HAP-1 (cell line): ENCODE measurements around the gene LIN52.

ENCODE experiments used
- DNase-seq, 2 experiments: peaks; one replicate each; pipeline ENCODE4 v3.0.0-alpha.2; 2016 to 2020; ENCODE audit warnings: low spot score in 2 of 2
- H3K27me3 ChIP-seq: fragments of 250-450 bp; sonication (Bioruptor Pico); 2 replicates; pipeline ENCODE4 v1.5.1; 2020; ENCODE audit warnings: low read depth, mild to moderate bottlenecking, moderate library complexity
- H3K36me3 ChIP-seq: fragments of 250-450 bp; sonication (Bioruptor Pico); replicated peaks from 2 replicates; pipeline ENCODE4 v1.5.1; 2020; ENCODE audit warnings: mild to moderate bottlenecking
- H3K4me1 ChIP-seq: fragments of 250-450 bp; sonication (Bioruptor Pico); 2 replicates; pipeline ENCODE4 v1.5.1; 2020; ENCODE audit warnings: mild to moderate bottlenecking
- H3K4me3 ChIP-seq: fragments of 250-450 bp; sonication (Bioruptor Pico); 2 replicates; pipeline ENCODE4 v1.5.1; 2020; ENCODE audit warnings: mild to moderate bottlenecking, moderate library complexity
- H3K9me3 ChIP-seq: fragments of 250-450 bp; sonication (Bioruptor Pico); 2 replicates; pipeline ENCODE4 v1.5.1; 2020; ENCODE audit warnings: mild to moderate bottlenecking, moderate library complexity
- in situ Hi-C: fragments of 300-500 bp; cut with MboI; formaldehyde crosslinking; loops from 3 replicates; pipeline ENCODE4 v1.14.3; 2020; ENCODE audit warnings: low sequenced_read_pairs, inconsistent platforms, mixed read lengths

LIN52 gene

GRCh38 chr14:74239848-74240793, 155.4 kb downstream of the LIN52 start:
- Histone ChIP-seq H3K9me3 (no peaks in the 10 kb centered on the region), H3K36me3 (no peaks in the 10 kb centered on the region), H3K4me3 (no peak overlapping the region), H3K4me1 (no peaks in the 10 kb centered on the region), H3K27me3 (peaks cover 71% of the 10 kb centered on the region)
- no peak for DNase-seq
- in situ Hi-C loops: no loop called here

- peaks cover 71% of the 10 kb centered on the region for H3K27me3 ChIP-seq
- DNase-seq: no peak
- no peaks in the 10 kb centered on the region for H3K36me3 ChIP-seq
- in situ Hi-C loops: no loop called here
- no peak overlapping the region for H3K4me3 ChIP-seq
- H3K9me3 ChIP-seq: no peaks in the 10 kb centered on the region
- no peaks in the 10 kb centered on the region for H3K4me1 ChIP-seq
Observed at GRCh38 chr14:74240794-74241651, 156.3 kb downstream of the LIN52 start.

GRCh38 chr14:74241652-74242017, 156.9 kb downstream of the LIN52 start:
- no peaks in the 10 kb centered on the region for H3K36me3 ChIP-seq
- in situ Hi-C loops: no loop called here
- no peak for DNase-seq
- no peaks in the 10 kb centered on the region for H3K9me3 ChIP-seq
- H3K4me1 ChIP-seq: no peaks in the 10 kb centered on the region
- H3K27me3 ChIP-seq: peaks cover 71% of the 10 kb centered on the region
- no peak overlapping the region for H3K4me3 ChIP-seq

- peaks cover 71% of the 10 kb centered on the region for H3K27me3 ChIP-seq
- H3K36me3 ChIP-seq: no peaks in the 10 kb centered on the region
- DNase-seq: no peak
- in situ Hi-C loops: no loop called here
- no peaks in the 10 kb centered on the region for H3K4me1 ChIP-seq
- no peak overlapping the region for H3K4me3 ChIP-seq
- no peaks in the 10 kb centered on the region for H3K9me3 ChIP-seq
Observed at GRCh38 chr14:74242021-74242779, 157.4 kb downstream of the LIN52 start.

GRCh38 chr14:74242780-74243042, 158.0 kb downstream of the LIN52 start:
- no peaks in the 10 kb centered on the region for H3K36me3 ChIP-seq
- H3K4me3 ChIP-seq: no peak overlapping the region
- DNase-seq: no peak
- no peaks in the 10 kb centered on the region for H3K4me1 ChIP-seq
- peaks cover 67% of the 10 kb centered on the region for H3K27me3 ChIP-seq
- H3K9me3 ChIP-seq: no peaks in the 10 kb centered on the region
- in situ Hi-C loops: no loop called here

- in situ Hi-C loops: no loop called here
- Histone ChIP-seq H3K27me3 (peaks cover 63% of the 10 kb centered on the region), H3K4me1 (no peaks in the 10 kb centered on the region), H3K9me3 (no peaks in the 10 kb centered on the region), H3K4me3 (no peak overlapping the region), H3K36me3 (no peaks in the 10 kb centered on the region)
- DNase-seq: no peak
Observed at GRCh38 chr14:74243051-74243450, 158.3 kb downstream of the LIN52 start.

GRCh38 chr14:74244115-74244514, 159.4 kb downstream of the LIN52 start:
- in situ Hi-C loops: no loop called here
- DNase-seq: peak in 1 of 2 experiments; percentile 33
- Histone ChIP-seq H3K27me3 (peaks cover 53% of the 10 kb centered on the region), H3K4me1 (no peaks in the 10 kb centered on the region), H3K36me3 (no peaks in the 10 kb centered on the region), H3K4me3 (no peak overlapping the region), H3K9me3 (no peaks in the 10 kb centered on the region)

- H3K36me3 ChIP-seq: no peaks in the 10 kb centered on the region
- no peaks in the 10 kb centered on the region for H3K9me3 ChIP-seq
- H3K4me1 ChIP-seq: no peaks in the 10 kb centered on the region
- H3K4me3 ChIP-seq: no peak overlapping the region
- no peak for DNase-seq
- peaks cover 41% of the 10 kb centered on the region for H3K27me3 ChIP-seq
- in situ Hi-C loops: no loop called here
Observed at GRCh38 chr14:74245292-74245691, 160.5 kb downstream of the LIN52 start.

GRCh38 chr14:74246542-74246941, 161.8 kb downstream of the LIN52 start:
- in situ Hi-C loops: no loop called here
- no peak for DNase-seq
- Histone ChIP-seq H3K9me3 (no peaks in the 10 kb centered on the region), H3K4me3 (no peak overlapping the region), H3K4me1 (0 out of 2 replicates have a peak, but pooled peaks cover 3% of the 10 kb centered on the region), H3K27me3 (peaks cover 28% of the 10 kb centered on the region), H3K36me3 (no peaks in the 10 kb centered on the region)

- Histone ChIP-seq H3K9me3 (no peaks in the 10 kb centered on the region), H3K27me3 (peaks cover 15% of the 10 kb centered on the region), H3K36me3 (no peaks in the 10 kb centered on the region), H3K4me3 (no peak overlapping the region), H3K4me1 (0 out of 2 replicates have a peak, but pooled peaks cover 3% of the 10 kb centered on the region)
- in situ Hi-C loops: no loop called here
- DNase-seq: no peak
Observed at GRCh38 chr14:74248017-74248416, 163.3 kb downstream of the LIN52 start.

- H3K27me3 ChIP-seq: no peaks in the 10 kb centered on the region
- no peaks in the 10 kb centered on the region for H3K36me3 ChIP-seq
- H3K4me1 ChIP-seq: 0 out of 2 replicates have a peak, but pooled peaks cover 3% of the 10 kb centered on the region
- no peak overlapping the region for H3K4me3 ChIP-seq
- in situ Hi-C loops: loop anchor here (5.0 kb wide), 1 partner anchor 142 kb away; no protein-coding TSS in a partner anchor
- DNase-seq: no peak
- H3K9me3 ChIP-seq: no peaks in the 10 kb centered on the region
Observed at GRCh38 chr14:74249433-74250375, 164.9 kb downstream of the LIN52 start.
